ENCODE data around the gene CIDEB.

The CIDEB gene

DNA sequence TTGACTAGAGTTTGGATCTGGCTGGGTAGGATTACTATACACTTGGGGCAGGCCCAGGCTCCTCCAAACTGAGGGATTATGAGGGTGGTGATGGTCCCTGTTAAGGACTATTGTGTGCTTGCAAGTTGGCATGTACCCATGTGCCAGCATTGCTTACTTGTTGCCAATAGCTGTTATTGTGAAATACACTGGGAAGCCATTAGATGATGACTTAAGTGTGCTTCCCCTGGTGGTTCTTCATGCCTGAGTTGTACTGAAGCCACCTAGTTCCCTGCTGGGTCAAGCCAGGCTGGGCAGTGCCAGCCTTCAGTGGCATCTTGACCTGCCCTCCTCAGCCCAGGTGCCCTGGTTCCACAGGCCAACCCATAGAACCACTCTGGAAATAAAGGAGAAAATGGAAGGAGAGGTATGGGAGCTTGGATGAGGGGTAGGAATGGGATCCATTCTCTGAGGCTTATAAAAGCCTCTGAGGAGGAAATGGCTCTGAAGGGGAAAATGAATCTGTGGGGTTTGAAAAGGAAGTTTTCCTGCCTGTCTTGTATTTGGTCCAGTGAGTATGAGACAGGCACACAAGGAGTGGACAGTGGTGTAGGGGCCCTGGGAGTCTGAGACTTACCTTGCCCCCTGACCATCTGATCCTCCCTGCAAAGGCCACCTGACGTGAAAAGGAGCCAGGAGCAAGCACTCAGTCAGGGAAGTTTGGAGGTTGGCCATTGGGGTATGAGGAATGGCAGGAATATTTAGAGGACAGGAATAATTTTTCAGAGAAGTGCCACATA is 4.2 kb upstream of the CIDEB start:
- Mint-ChIP-seq H3K36me3 (ENCODE audit: low read depth) (peaks cover 33% of the 10 kb centered on the region), H3K27me3 (ENCODE audit: low read depth) (no peaks in the 10 kb centered on the region), H3K4me3 (peak overlapping the region; percentile 79), H3K4me1 (ENCODE audit: low read depth) (peaks cover 65% of the 10 kb centered on the region), H3K27ac (peak overlapping the region; percentile 76), H3K9me3 (no peaks in the 10 kb centered on the region)

DNA sequence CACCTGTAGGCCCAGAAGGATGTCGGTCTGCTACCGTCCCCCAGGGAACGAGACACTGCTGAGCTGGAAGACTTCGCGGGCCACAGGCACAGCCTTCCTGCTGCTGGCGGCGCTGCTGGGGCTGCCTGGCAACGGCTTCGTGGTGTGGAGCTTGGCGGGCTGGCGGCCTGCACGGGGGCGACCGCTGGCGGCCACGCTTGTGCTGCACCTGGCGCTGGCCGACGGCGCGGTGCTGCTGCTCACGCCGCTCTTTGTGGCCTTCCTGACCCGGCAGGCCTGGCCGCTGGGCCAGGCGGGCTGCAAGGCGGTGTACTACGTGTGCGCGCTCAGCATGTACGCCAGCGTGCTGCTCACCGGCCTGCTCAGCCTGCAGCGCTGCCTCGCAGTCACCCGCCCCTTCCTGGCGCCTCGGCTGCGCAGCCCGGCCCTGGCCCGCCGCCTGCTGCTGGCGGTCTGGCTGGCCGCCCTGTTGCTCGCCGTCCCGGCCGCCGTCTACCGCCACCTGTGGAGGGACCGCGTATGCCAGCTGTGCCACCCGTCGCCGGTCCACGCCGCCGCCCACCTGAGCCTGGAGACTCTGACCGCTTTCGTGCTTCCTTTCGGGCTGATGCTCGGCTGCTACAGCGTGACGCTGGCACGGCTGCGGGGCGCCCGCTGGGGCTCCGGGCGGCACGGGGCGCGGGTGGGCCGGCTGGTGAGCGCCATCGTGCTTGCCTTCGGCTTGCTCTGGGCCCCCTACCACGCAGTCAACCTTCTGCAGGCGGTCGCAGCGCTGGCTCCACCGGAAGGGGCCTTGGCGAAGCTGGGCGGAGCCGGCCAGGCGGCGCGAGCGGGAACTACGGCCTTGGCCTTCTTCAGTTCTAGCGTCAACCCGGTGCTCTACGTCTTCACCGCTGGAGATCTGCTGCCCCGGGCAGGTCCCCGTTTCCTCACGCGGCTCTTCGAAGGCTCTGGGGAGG is 3.1 kb upstream of the CIDEB start, which contains the start of gene LTB4R:
Gene LTB4R (plus strand): TSS at position 857 of the 959 bp plus-strand sequence. CDS start 4,150 bp downstream, outside the sequence.
- Mint-ChIP-seq H3K4me1 (ENCODE audit: low read depth) (peaks cover 65% of the 10 kb centered on the region), H3K4me3 (peak within 1 kb of the TSS; percentile 82), H3K27ac (peak within 1 kb of the TSS; percentile 89), H3K36me3 (ENCODE audit: low read depth) (peaks cover 43% of the 10 kb centered on the region), H3K9me3 (no peaks in the 10 kb centered on the region), H3K27me3 (ENCODE audit: low read depth) (no peaks in the 10 kb centered on the region)

DNA sequence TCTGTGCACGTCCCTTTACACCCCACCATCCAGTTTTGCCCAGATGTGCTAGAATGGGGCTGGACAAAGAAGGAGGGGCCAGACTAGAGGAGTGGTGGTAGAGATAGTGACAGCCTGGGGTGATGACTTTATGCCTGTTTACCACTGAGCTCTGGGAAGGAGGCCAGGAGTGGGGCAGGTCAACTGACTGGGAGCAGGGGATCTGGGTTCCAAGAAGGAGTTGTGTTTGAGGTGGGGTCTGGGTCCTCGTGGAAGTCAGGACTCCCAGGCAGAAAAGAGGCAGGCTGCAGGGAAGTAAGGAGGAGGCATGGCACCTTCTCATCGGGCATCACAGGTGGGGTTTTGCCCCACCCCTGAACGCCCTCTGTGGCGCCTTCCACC is 2.5 kb upstream of the CIDEB start:
- Mint-ChIP-seq H3K9me3 (no peaks in the 10 kb centered on the region), H3K4me3 (peak overlapping the region; percentile 82), H3K27me3 (ENCODE audit: low read depth) (no peaks in the 10 kb centered on the region), H3K36me3 (ENCODE audit: low read depth) (peaks cover 42% of the 10 kb centered on the region), H3K4me1 (ENCODE audit: low read depth) (peaks cover 60% of the 10 kb centered on the region), H3K27ac (peak overlapping the region; percentile 89)

DNA sequence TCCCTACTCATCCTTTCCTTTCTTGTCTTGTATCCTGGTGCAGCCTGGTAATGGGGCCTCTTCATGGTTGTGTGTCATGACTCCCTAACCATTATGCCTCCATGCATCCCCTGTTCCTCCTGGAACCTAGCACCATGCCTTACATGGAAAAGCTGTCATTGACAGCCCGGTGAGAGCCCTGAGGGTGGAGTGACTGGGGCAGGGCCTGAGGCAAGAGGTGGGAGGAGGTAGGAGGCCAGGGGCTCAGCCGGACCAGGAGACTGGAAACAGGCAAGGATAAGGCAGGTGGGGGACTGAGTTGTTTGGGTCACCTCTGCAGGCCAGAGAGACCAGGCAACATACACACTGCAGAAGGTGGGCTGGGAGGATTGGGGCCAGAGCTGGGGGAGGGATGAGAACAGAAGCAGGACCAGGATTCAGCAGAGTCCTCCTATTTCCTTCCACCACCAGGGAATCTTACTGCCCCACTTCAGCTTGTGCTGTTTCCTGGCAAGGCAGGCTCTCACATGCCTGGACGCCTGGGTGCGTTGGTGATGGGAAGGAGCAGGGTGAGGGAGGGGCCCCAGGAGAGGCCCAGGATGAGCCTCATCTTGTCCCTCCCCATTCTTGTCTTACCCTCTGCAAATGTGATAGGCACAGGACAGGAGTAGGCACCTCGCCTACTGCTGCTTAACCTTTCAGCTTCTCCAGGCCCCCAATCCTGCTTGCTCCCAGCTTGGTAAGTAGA is 1.9 kb upstream of the CIDEB start, which contains the start of gene LTB4R2:
Gene LTB4R2 (plus strand): TSS at position 603 of the 727 bp plus-strand sequence. CDS start 525 bp downstream, outside the sequence.
- Mint-ChIP-seq H3K27ac (peak within 1 kb of the TSS; percentile 89), H3K27me3 (ENCODE audit: low read depth) (no peaks in the 10 kb centered on the region), H3K4me3 (peak within 1 kb of the TSS; percentile 82), H3K36me3 (ENCODE audit: low read depth) (peaks cover 47% of the 10 kb centered on the region), H3K9me3 (no peaks in the 10 kb centered on the region), H3K4me1 (ENCODE audit: low read depth) (peaks cover 54% of the 10 kb centered on the region)

DNA sequence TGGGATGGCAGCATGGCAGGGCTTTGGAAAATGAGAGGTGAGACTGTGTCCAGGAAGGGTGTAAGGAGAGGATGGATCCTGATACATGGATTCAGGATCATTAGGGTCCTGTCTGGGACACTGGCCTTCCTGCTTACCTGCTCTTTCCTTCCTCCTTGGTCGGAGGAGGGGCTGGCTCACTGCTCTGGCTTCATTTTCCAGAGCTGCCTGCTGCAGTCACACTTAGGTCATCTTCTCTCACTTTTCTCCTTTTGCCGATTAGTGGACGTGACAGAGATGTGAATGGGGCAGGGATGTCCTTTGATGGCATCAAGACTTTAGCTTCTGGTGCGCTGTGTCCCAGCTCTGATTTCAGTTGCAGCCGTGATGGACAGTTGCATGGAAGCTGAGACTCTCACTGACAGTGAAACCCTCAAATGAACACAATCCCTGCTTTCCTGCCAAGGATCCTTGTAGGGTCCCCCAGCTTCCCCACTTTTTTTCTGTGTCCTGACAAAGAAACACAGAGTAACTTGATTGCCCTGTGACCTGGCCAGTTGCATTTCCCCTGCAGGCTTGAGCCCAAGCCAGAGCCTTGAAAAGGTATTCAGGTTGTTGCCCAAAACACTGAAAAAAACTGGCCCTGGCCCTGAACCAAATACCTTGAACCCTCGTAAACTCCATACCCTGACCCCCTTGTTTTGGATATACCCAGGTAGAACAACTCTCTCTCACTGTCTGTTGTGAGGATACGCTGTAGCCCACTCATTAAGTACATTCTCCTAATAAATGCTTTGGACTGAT is 756 bp upstream of the CIDEB start:
- peak overlapping the region; percentile 13 for H3K4me3 Mint-ChIP-seq
- peaks cover 43% of the 10 kb centered on the region for H3K4me1 Mint-ChIP-seq (ENCODE audit: low read depth)
- peak overlapping the region; percentile 34 for H3K27ac Mint-ChIP-seq

DNA sequence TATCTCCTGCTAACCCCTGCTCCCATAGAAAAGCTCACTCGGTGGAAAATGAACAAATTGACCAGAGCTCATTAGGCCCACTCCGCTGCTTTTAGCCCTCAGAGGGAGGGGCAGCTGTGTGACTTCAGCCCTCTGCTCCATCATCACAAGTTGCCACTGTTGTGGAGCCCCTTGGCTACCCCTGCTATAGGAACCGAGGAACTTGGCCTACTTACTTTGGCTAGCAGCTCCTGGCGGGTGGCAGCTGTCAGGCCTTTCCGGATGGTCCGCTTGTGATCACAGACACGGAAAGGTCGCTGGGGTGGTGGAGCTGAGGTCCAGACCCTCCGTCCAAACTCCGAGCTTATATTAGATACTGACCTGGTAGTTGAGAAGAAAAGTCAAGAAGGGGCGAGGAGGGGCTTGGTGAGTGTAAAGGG is 612 bp downstream of the CIDEB start:
- H3K4me1 Mint-ChIP-seq (ENCODE audit: low read depth): peaks cover 30% of the 10 kb centered on the region
- H3K27me3 Mint-ChIP-seq (ENCODE audit: low read depth): no peaks in the 10 kb centered on the region
- no peaks in the 10 kb centered on the region for H3K9me3 Mint-ChIP-seq
- H3K27ac Mint-ChIP-seq: no peak overlapping the region
- no peak overlapping the region for H3K4me3 Mint-ChIP-seq
- peaks cover 53% of the 10 kb centered on the region for H3K36me3 Mint-ChIP-seq (ENCODE audit: low read depth)

More for the DNA sequence above, 756 bp upstream of the CIDEB start:
- peaks cover 49% of the 10 kb centered on the region for H3K36me3 Mint-ChIP-seq (ENCODE audit: low read depth)
- H3K9me3 Mint-ChIP-seq: no peaks in the 10 kb centered on the region
- no peaks in the 10 kb centered on the region for H3K27me3 Mint-ChIP-seq (ENCODE audit: low read depth)

DNA sequence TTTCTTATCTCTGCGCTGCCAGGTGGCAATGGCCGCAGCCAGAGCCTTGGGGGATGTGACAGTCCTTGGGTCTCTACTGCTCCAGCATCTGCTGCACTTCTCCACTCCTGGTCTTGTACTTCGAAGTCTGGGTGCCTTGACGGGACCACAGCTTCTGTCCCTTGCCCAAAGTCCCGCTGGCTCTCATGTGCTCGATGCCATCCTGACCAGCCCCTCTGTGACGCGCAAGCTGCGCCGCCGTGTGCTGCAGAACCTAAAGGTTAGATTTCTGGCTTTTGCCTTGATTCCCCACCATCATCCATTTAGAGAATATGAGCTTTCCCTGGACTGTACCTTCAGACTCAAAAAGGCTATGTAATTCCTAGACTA is 3.8 kb downstream of the CIDEB start:
- Mint-ChIP-seq H3K4me3 (no peak overlapping the region), H3K36me3 (ENCODE audit: low read depth) (peaks cover 44% of the 10 kb centered on the region), H3K9me3 (no peaks in the 10 kb centered on the region), H3K4me1 (ENCODE audit: low read depth) (peaks cover 24% of the 10 kb centered on the region), H3K27me3 (ENCODE audit: low read depth) (no peaks in the 10 kb centered on the region), H3K27ac (no peak overlapping the region)

DNA sequence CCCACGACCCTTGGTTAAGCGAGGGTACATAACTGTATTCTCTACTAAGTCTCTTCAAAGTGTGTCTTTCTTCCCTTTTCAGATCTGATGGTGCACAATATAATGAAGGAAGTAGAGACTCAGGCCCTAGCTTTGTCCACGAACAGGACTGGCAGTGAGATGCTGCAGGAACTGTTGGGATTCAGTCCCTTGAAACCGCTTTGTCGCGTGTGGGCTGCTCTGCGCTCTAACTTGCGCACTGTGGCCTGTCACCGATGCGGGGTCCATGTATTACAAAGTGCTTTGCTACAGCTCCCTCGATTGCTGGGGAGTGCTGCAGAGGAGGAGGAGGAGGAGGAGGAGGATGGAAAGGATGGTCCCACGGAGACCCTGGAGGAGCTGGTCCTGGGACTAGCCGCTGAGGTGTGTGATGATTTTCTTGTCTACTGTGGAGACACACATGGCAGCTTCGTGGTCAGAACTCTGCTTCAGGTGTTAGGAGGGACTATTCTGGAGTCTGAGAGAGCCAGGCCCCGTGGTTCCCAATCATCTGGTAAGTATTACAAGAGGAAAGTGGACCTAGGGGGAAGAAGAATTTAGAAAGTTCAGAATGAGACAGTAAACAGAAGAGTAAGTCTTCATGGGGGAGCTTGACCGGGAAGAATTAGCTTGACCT is 7.3 kb downstream of the CIDEB start:
- no peaks in the 10 kb centered on the region for H3K27me3 Mint-ChIP-seq (ENCODE audit: low read depth)
- H3K36me3 Mint-ChIP-seq (ENCODE audit: low read depth): peaks cover 32% of the 10 kb centered on the region
- peak overlapping the region; percentile 89 for H3K27ac Mint-ChIP-seq
- peaks cover 32% of the 10 kb centered on the region for H3K4me1 Mint-ChIP-seq (ENCODE audit: low read depth)
- peak overlapping the region; percentile 91 for H3K4me3 Mint-ChIP-seq
- H3K9me3 Mint-ChIP-seq: no peaks in the 10 kb centered on the region

DNA sequence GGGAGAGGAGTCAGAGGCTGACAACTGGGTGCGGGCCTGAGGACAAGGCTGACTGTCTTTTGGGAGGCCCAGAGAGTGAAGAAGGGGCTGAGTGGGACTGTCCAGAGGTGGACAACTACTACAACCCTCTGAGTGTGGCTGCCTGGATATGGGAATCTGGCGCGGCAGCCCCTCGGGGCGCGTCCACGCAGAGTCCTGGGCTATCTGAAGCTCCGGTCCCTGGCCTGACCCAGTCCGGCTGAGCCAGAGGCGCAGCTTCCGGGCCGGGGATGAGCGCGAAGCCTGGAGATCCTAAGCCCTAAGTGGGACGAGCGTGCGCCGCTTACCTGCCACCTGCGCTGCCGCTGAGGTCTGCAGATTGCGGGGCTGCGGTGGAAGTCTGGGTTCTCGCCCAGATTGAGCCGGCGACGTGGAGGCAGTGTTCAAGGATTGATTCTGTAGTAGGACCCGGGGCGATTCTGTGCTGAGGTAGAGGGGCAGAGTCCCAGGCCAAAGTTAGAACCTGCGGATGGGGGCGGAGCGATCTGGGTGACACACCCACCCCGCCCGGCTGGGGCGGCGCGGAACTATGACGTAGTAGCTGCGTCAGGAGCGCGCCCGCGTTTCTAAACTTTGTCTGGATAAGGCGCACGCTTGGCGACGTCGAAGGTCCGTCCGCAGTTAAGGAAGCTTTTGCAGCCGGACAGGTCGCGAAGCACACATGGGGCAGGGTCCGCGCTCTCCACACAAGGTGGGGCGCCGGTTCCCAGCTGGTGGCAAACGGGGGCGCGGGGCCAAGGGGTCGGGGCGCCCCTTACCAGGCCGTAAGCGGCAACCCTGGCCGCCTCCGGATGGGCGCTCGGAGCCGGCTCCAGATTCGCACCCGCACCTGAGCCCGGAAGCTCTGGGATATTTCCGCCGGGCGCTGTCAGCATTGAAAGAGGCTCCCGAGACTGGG is 8.3 kb downstream of the CIDEB start, which contains the start of the genes DHRS1 and NOP9:
Gene DHRS1 (minus strand): TSS at position 526 of the 937 bp plus-strand sequence. CDS start 674 bp downstream, outside the sequence.
Gene NOP9 (plus strand): TSS at position 596 of the 937 bp plus-strand sequence. CDS start 105 bp downstream, at position 701.
- Mint-ChIP-seq H3K9me3 (no peaks in the 10 kb centered on the region), H3K27me3 (ENCODE audit: low read depth) (no peaks in the 10 kb centered on the region), H3K27ac (peak within 1 kb of the TSS; percentile 89), H3K4me3 (peak within 1 kb of the TSS; percentile 91), H3K4me1 (ENCODE audit: low read depth) (peaks cover 32% of the 10 kb centered on the region), H3K36me3 (ENCODE audit: low read depth) (peaks cover 24% of the 10 kb centered on the region)

DNA sequence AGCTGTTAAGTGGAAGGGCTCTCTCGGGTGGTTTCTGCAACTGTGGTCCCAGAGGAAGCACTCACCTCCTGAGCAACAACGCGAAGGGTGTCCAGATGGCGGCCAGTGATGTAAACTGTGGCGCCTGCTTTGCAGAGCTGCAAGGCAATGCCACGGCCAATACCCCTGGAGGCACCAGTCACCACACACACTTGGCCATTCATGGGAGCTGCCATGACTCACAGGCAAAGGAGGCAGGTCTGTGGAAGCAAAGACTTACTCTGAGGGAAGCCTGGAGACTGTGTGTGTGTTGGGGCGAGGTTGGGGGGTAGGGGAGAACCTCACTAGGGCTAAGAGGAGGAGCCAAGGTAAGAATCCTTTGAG is 8.9 kb downstream of the CIDEB start:
- peak overlapping the region; percentile 91 for H3K4me3 Mint-ChIP-seq
- H3K9me3 Mint-ChIP-seq: no peaks in the 10 kb centered on the region
- H3K4me1 Mint-ChIP-seq (ENCODE audit: low read depth): peaks cover 32% of the 10 kb centered on the region
- peak overlapping the region; percentile 89 for H3K27ac Mint-ChIP-seq
- no peaks in the 10 kb centered on the region for H3K27me3 Mint-ChIP-seq (ENCODE audit: low read depth)
- H3K36me3 Mint-ChIP-seq (ENCODE audit: low read depth): peaks cover 22% of the 10 kb centered on the region

DNA sequence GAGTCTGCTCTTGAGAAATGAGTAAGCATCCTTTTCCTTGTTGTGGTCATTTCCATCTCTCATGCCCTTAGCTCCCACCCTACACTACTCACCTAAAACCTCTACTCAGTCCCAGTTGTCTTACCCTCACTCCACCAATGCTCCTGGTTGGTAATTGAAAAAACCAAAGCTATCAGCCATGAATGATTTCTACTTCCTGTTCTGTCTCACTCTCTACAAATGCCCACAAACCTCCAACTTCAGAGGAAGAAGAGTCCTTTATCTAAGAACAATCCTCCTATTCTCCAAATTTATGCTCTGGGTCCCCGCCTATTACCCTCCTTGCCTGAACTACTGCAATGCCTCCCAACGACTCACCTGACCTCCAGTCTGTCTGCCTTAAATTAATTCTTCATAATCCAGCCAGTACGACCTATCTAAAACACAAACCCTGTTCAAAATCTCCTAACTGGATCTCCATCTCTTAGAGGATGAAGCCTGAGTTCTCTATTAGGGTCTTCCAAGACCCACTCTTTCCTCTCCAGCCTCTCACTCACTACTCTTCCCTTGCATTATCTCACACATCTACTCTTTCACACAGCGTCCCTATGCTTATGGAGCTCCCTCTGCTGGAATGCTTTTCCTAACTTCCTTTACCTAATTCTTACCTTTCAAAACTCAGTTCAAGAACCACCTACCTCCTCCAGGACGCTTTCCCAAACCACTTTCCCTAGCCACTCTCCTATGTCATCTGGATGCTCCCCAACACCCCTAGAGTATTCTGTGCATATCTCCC is 10.4 kb downstream of the CIDEB start:
- peaks cover 32% of the 10 kb centered on the region for H3K4me1 Mint-ChIP-seq (ENCODE audit: low read depth)
- H3K9me3 Mint-ChIP-seq: no peaks in the 10 kb centered on the region
- H3K4me3 Mint-ChIP-seq: peak overlapping the region; percentile 16
- peaks cover 25% of the 10 kb centered on the region for H3K36me3 Mint-ChIP-seq (ENCODE audit: low read depth)
- peak overlapping the region; percentile 78 for H3K27ac Mint-ChIP-seq
- H3K27me3 Mint-ChIP-seq (ENCODE audit: low read depth): no peaks in the 10 kb centered on the region

All from T-helper 1 cell treated with Interleukin-12 subunit alpha and Interleukin-12 subunit beta and Interleukin-4 antibody, amounts not matched to agents 30 μg/mL and 1 μg/mL, for 36 hours (primary cell).